NB4 (cell line): ENCODE data around the gene GGCX.

Experiments used
- DNase-seq: peaks from one replicate; pipeline ENCODE4 v3.0.0; 2010; ENCODE audit warnings: low read depth
- H3K4me3 ChIP-seq: one replicate; pipeline ENCODE4 v1.5.1; 2011; ENCODE audit warnings: mild to moderate bottlenecking, low read depth, low read length, moderate library complexity
- CTCF ChIP-seq: IDR thresholded peaks from one replicate; pipeline ENCODE4 v1.5.1; 2012; ENCODE audit warnings: low read depth, low read length
- MAX ChIP-seq: IDR thresholded peaks from 2 replicates; pipeline ENCODE4 v1.6.1; 2011; ENCODE audit warnings: low read depth, low read length
- MYC ChIP-seq: IDR thresholded peaks from 2 replicates; pipeline ENCODE4 v1.6.1; 2011; ENCODE audit warnings: low read depth, low read length
- POLR2A ChIP-seq: IDR thresholded peaks from 2 replicates; pipeline ENCODE4 v1.6.1; 2011; ENCODE audit warnings: mild to moderate bottlenecking; ENCODE audit not compliant: insufficient read length; ENCODE audit errors: extremely low read depth

The GGCX gene

GRCh38 chr2:85541262-85541661, 20.0 kb downstream of the GGCX start:
- H3K4me3 ChIP-seq = peak overlapping the region; percentile 99
- TF ChIP-seq MYC (no peak), MAX (no peak), POLR2A (no peak), CTCF (no peak)
- no peak for DNase-seq

- H3K4me3 ChIP-seq = peak overlapping the region; percentile 99
- TF ChIP-seq POLR2A = no peak
- TF ChIP-seq MYC = no peak
- TF ChIP-seq CTCF = no peak
- no peak for TF ChIP-seq MAX
- peak; percentile 57 for DNase-seq
These were observed 21.1 kb downstream of the GGCX start for GRCh38 chr2:85540133-85540648.

- TF ChIP-seq CTCF = no peak
- TF ChIP-seq POLR2A = no peak
- peak; percentile 88 for TF ChIP-seq MYC
- TF ChIP-seq MAX = peak; percentile 97
- peak; percentile 83 for DNase-seq
- H3K4me3 ChIP-seq = peak overlapping the region; percentile 99
These were observed 21.7 kb downstream of the GGCX start for GRCh38 chr2:85539361-85540132.

- DNase-seq = peak; percentile 98
- peak within 1 kb of the TSS; percentile 99 for H3K4me3 ChIP-seq
- TF ChIP-seq MAX (peak; percentile 86), CTCF (peak; percentile 82), POLR2A (peak; percentile 100), MYC (peak; percentile 98)
These were observed 22.6 kb downstream of the GGCX start, which contains the start of gene MAT2A for GRCh38 chr2:85538507-85539360. TSS of gene MAT2A (plus strand) at chr2:85539168. CDS start at chr2:85539288, 120 bp downstream.

- peak overlapping the region; percentile 90 for H3K4me3 ChIP-seq
- DNase-seq = peak; percentile 88
- TF ChIP-seq POLR2A (peak; percentile 43), CTCF (peak; percentile 4), MAX (no peak)
These were observed 23.4 kb downstream of the GGCX start for GRCh38 chr2:85537600-85538506.
